CD4-positive, alpha-beta T cell treated with Interleukin-21 for 1 hour (primary cell): ENCODE data around the gene TSPAN31.
"Not testable (repeated sequence)": the region's sequence is repeated elsewhere in the genome, so short reads cannot be mapped to it uniquely, and the experiment has no call there.

Experiments
- DNase-seq: peaks from one replicate; pipeline ENCODE4 v3.0.0-alpha.2; 2020

TSPAN31 gene

GRCh38 chr12:57769594-57769993, 24.8 kb downstream of the TSPAN31 start:
- DNase-seq, result no peak

DNA sequence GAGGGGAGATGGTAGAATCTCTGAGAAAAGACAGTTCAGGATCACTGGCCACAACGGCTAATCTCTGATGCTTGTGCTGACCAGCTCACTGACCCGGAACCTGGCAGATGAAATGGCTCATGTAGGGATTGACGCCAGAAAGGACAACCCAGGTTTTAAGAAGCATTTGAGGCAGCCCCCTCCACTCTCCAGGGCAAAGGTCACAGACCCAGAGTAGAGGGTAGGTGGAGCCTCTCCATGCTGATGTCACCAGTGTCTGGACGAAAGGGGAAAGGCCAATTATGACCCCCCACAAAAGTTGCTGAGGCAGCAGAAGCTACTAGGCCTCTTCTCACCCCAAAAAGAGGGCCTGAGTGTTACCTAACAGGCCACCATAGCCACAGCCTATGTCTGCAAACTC, 25.9 kb downstream of the TSPAN31 start:
- no peak for DNase-seq

DNA sequence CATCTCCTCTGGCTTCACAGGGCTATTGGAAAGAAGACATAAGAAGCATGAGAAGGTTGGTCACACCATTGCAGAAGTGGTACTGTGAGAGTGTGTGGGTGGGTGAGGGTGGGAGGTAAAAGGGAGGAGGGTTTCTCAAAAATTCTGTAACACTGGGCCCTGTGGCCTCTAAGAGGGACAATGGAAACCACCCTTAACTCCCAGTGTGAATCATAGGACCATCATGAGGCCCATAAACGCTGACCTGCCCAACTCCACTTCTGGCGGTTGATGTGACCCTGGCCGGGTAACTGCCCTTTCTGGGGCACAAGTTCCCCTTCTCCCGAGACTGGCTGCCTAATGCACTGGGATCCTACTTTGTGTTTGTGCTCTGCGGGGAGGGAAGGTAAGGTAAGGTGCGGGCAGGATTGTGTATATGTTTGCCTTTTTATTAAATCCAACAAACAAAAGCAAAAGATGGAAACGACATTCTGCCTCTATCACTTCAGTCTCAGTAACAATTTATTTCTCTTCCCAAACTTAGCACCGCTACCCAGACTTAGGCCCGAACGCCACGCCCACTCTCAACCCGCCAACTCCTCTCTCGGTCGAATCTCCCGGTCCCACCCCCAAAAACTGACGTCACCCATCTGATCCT, 26.5 kb downstream of the TSPAN31 start:
- DNase-seq, result peak; percentile 85

DNA sequence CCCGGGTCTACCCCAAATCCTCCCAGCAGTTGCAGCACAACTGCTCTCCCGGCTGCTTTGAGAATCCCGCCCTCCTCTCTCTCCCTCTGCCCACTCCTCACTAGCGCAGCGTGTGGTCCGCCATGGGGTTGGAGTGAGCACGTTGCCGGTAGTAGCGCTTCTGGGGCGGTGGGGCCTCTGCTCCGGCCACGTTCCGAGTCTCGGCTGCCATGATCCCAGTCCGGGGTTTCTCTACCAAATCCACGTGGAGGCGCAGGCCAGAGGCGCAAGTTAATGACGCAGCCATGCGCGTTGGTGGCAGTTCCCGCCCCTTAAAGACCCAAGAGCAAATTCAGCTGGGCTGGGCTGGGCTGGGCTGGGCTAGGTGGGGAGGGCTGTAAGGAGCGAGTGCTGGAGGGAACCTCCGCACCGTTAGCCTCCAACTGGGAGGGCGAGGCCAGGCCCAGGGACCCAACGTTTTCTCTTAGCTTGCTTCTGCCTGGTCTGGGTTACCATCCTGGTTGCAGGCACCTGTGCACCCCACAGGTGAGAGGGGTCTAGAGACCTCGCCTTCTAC, 27.1 kb downstream of the TSPAN31 start, which contains the start of gene METTL1:
TSS of gene METTL1 (minus strand) at position 233 of the 556 bp plus-strand sequence. CDS start at position 211, 22 bp downstream.
- DNase-seq, result peak; percentile 92

GRCh38 chr12:57772429-57773322, 27.8 kb downstream of the TSPAN31 start, which contains the start of gene EEF1AKMT3:
Gene EEF1AKMT3 (plus strand): TSS chr12:57772614. CDS start chr12:57772725, 111 bp downstream.
- no peak for DNase-seq

DNA sequence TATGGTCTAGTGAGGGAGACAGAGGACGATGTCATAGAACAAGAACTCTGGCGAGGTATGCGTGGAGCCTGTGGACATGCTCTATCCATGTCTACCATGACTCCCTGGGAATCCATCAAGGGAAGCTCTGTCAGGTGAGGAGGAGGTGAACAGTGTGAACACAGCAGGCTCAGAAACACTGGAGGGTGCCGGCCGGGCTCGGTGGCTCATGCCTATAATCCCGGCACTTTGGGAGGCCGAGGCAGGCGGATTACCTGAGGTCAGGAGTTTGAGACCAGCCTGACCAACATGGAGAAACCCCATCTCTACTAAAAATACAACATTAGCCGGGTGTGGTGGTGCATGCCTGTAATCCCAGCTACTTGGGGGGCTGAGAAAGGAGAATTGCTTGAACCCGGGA, 29.8 kb downstream of the TSPAN31 start:
- not testable (repeated sequence) for DNase-seq

- no peak for DNase-seq
These were observed 30.2 kb downstream of the TSPAN31 start for GRCh38 chr12:57775044-57775443.

DNA sequence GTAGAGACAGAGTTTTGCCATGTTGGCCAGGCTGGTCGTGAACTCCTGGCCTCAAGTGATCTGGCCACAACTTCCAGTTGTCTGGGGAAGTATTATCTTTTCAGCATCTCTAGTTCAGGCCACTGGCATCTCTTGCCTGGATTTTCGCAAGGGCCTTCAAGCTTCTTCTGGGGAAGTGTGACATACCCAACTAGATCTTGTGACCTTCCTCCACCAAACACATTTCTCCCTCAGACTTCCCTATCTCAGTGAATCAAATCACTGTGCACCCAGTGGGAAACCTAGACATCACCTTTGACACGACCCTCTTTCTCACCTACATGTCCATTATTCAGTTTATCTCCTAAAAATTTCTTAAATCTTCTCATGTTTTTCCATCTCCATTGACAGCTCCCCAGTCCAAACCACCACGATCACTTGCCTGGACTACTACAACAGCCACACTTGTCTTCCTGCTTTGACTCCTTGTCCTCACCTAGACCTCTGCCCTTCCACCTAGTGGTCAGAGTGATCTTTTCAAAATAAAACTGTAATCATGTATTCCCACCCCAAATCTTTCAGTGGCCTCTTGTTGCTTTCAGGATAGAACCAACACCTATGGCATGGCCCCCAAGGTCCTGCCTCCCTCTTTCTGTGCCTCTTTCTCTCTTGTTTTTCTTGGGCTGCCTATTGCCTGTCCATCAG, 30.9 kb downstream of the TSPAN31 start:
- DNase-seq, result no peak

GRCh38 chr12:57776247-57776587, 31.4 kb downstream of the TSPAN31 start:
- DNase-seq, result no peak

DNA sequence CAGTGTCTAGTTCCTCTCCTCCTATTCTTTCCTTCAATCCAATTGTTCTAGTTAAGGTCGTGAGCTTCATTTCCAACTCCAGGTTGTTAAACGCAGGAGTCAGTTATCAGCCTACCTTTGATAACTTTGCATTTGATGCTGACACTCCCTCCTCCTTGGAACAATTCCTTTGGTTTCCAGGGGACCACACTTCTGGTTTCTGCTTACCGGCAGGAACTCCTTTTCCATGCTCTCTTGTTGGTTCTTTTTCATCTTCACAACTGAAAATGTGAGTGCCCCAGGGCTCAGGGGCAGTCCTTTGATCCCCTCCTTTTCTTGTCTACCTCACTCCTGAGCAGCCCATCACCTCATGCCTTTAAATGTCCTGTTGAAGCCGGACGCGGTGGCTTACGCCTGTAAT, 32.5 kb downstream of the TSPAN31 start:
- no peak for DNase-seq

- no peak for DNase-seq
These were observed 33.1 kb downstream of the TSPAN31 start for GRCh38 chr12:57777911-57778310.

DNA sequence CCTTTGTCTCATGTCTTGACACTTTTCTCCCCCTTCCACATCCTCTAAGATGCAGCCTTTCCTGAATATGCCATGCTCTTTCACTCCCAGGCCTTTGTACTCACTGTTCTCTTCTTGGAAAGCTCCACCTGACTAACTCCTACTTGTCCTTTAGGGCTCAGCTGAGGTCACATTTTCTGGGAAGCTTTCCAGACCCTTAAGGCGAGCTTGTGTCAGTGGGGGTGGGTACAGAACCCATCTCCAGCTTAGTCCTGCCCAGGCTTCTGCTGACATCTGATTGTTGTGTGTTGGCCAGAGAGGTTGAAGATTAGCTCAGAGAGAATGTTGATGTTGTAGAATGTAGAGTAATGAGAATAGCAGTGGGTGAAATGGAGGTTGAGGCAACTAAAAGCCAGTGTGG, 34.9 kb downstream of the TSPAN31 start:
- DNase-seq, result no peak

- DNase-seq, result no peak
These were observed 35.6 kb downstream of the TSPAN31 start for GRCh38 chr12:57780284-57780897.

DNA sequence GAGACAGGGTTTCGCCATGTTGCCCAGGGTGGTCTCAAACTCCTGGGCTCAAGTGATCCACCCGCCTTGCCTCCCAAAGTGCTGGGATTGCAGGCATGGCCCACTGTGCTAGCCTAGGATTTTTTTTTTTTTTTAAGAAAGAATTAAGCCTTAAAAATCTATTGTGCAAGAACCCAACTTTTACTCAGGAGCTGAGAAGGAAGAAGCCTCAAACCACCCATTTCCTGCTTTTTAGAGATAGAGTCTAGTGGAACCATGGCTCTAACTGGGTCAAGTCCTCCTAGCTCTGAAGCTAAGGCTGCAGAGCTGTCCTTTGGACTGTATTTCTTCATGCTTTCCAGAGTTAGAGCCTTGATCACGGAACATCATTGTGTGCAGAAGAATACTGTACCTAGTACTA, 36.4 kb downstream of the TSPAN31 start:
- peak; percentile 38 for DNase-seq

GRCh38 chr12:57781801-57782200, 37.0 kb downstream of the TSPAN31 start:
- no peak for DNase-seq

DNA sequence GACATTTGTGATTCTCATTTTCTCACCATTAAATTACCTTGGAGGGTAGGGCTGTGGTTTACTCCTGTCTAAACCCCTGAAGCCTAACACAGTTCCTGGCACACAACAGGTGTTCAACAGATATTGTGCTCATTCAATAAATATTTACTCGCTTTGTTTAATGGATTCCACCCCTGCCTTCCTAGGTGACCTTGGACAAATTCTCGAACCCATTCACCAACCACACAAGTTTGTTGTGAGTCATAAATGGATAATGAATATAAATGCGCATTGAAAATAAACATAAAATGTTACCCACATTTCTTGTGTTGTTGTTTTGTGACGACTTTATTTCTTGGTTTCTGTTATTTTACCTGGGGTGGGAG, 37.4 kb downstream of the TSPAN31 start:
- DNase-seq, result no peak

GRCh38 chr12:57782608-57783465, 38.0 kb downstream of the TSPAN31 start, which contains the start of gene TSFM:
Gene TSFM (plus strand): TSS chr12:57782787. CDS start chr12:57782802, 15 bp downstream.
- DNase-seq, result peak; percentile 97

DNA sequence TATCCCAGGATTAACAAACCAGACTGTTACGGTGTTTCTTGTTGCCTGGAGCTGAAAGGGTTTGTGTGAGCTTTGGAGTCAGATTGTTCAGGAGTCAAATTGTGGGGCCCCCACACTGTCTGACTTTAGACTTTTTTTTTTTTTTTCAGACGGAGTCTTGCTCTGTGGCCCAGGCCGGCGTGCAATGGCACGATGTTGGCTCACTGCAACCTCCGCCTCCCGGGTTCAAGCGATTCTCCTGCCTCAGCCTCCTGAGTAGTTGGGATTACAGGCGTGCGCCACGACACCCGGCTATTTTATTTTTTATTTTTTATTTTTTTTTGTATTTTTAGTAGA, 38.6 kb downstream of the TSPAN31 start:
- no peak for DNase-seq

DNA sequence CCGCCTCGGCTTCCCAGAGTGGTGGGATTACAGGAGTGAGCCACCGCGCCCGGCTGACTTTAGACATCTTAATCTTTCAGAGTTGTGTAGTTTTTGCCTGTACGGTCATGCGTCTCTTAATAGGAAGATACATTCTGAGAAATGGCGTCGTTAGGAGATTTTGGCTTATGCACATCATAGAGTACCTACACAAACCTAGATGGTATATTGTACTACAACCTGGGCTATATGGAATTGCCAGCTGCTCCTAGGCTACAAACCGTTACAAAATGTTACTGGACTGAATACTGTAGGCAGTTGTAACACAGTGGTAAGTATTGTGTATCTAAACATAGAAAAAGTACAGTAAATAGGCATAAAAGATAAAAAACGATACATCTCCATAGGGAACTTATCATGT, 39.0 kb downstream of the TSPAN31 start:
- no peak for DNase-seq

- no peak for DNase-seq
These were observed 49.1 kb downstream of the TSPAN31 start for GRCh38 chr12:57793920-57794319.

DNA sequence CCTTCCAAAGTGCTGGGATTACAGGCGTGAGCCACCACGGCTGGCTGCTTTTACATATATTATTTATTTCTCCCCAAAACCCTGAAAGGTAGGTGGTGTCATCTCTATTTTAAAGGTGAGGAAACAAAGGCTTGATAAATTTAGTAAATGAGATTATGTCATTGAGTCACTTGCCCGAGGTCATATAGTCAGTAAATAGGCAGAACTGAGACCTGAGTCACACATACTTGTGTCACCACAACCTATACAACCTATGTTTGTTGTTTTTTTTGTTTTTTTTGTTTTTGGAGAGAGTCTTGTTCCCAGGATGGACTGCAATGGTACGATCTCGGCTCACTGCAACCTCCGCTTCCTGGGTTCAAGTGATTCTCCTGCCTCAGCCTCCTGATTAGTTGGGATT, 50.5 kb downstream of the TSPAN31 start:
- no peak for DNase-seq

- DNase-seq, result no peak
These were observed 52.2 kb downstream of the TSPAN31 start for GRCh38 chr12:57796996-57797395.
